HG03045 (cell line): ENCODE data around the gene HACD3.
"Not testable (repeated sequence)": the region's sequence is repeated elsewhere in the genome, so short reads cannot be mapped to it uniquely, and the experiment has no call there.

Experiments used
- ATAC-seq: cut with Tn5 transposase; IDR thresholded peaks from one replicate; pipeline ENCODE4 v1.9.1; 2021; ENCODE audit warnings: mild to moderate bottlenecking, moderate library complexity; ENCODE audit not compliant: unreplicated experiment

The HACD3 gene

DNA sequence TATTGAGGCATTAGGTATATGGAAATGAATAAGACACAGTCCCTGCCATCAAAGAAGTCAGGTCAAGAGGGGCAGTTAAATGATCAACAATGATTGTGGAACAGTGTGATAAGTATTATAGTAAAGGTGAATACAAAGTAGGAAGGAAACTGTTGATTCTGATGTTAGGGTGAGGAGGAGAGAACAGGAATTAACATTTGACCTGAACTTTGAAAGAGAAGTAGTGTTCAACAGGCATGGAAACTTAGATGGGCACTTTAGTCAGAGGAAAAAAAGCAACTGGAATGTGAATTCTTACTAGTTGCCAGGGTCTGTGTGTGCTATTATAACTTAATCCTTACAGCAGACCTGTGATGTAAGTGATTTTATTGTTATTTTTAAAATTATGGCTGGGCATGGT lies 17.6 kb downstream of the HACD3 start:
- no peak for ATAC-seq

DNA sequence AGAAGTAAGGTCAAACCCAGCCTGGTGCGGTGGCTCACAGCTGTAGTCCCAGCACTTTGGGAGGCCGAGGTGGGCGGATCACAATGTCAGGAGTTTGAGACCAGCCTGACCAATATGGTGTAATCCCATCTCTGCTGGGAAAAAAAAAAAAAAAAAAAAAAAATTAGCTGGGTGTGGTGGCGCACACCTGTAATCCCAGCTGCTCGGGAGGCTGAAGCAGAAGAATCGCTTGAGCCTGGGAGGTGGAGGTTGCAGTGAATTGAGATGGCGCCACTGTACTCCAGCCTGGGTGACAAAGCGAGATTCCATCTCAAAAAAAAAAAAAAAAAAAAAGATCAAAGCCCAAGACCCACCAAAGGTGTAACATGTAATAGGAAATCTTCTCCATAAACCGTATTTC lies 19.0 kb downstream of the HACD3 start:
- ATAC-seq, result not testable (repeated sequence)

DNA sequence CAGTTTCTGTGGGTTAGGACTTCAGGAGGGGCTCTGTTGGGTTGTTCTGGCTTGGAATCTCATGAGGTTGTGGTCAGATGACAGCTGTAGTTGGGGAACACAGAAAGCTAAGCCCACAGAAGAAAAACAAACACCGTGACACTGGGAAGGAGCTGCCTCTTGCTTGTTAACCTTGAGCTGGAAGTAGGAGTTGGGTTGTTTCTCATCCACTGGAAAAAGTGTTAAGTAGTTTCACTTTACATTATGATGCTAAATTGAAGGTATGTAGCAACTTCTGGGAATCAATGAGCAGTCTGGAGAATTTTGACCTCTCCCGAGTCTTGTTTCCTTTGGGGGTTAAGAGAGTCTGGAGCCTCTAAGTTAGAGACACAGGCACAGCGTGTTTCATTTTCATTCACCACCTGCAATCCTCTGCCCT lies 20.4 kb downstream of the HACD3 start:
- ATAC-seq, result no peak

DNA sequence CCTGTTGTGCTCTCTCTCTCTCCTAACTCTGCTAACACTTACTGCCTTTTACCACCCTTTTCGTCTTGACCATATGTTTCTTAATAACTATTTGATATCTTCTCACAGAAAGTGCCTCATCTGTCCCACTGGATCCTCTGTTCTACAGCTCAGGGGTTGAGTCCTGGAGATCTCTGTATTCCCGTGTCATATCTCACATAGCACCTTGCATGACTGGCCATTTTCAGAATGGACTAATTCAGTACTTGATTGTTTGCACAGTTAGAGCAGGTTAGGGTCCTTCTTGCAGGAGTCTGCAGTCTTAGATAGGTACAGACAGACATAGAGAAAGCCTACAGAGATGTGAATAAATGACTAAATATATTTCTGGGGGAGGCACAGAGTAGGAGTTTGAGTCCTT lies 20.9 kb downstream of the HACD3 start:
- ATAC-seq, result no peak

DNA sequence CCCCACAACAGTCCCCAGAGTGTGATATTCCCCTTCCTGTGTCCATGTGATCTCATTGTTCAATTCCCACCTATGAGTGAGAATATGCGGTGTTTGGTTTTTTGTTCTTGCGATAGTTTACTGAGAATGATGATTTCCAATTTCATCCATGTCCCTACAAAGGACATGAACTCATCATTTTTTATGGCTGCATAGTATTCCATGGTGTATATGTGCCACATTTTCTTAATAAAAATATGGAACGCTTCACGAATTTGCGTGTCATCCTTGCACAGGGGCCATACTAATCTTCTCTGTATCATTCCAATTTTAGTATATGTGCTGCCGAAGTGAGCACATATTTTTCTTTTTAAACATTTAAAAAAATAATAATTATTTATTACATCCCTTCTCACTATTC lies 22.6 kb downstream of the HACD3 start:
- ATAC-seq, result not testable (repeated sequence)

DNA sequence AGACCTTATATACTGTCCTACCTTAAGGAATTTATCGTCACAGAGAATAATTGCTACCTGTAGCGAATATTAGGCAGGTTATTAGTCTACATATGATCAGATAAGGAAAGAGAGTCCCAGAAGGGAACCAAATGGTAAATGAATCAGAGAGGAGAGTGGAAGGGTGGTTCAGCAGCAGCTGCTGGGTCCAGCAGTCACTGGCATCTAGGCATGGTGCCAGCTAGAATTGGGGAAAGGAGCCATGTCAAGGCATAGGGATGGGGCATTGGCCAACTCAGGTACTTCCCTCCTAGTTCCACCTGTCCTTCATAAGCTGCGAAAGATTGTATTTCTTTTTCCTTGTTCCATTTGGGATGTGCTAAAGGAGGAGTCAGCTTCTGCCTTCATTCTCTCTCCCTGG lies 23.4 kb downstream of the HACD3 start:
- ATAC-seq, result no peak

DNA sequence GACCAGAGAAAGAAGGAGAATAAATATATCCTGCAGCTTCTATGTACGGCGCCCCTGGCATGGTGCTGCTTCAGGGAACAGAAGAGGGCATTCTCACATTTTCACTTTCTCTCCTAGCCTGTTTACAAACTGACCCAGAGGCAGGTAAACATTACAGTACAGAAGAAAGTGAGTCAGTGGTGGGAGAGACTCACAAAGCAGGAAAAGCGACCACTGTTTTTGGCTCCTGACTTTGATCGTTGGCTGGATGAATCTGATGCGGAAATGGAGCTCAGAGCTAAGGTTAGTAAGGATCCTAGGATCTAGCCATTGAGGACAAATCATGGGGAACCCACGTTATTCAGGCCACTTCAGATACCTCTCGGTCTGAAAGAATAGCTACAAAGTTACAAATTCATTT lies 26.4 kb downstream of the HACD3 start:
- ATAC-seq, result no peak

DNA sequence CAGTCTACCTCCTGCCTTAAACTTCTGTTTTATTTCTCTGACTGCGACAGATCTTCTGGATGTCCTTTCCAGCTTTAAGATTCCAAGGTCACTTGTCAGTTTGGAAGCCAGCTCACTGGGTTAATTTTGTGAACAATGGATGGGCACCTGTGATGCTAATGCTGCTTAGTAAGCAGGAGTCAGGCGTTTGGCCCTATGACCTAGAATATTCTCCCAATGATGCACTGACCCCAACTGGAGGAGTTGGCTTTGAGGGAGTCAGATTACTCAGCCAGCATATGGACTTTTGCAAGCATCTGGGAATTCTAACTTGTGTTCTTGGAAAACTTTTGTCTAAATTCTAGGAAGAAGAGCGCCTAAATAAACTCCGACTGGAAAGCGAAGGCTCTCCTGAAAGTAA lies 28.1 kb downstream of the HACD3 start:
- no peak for ATAC-seq

DNA sequence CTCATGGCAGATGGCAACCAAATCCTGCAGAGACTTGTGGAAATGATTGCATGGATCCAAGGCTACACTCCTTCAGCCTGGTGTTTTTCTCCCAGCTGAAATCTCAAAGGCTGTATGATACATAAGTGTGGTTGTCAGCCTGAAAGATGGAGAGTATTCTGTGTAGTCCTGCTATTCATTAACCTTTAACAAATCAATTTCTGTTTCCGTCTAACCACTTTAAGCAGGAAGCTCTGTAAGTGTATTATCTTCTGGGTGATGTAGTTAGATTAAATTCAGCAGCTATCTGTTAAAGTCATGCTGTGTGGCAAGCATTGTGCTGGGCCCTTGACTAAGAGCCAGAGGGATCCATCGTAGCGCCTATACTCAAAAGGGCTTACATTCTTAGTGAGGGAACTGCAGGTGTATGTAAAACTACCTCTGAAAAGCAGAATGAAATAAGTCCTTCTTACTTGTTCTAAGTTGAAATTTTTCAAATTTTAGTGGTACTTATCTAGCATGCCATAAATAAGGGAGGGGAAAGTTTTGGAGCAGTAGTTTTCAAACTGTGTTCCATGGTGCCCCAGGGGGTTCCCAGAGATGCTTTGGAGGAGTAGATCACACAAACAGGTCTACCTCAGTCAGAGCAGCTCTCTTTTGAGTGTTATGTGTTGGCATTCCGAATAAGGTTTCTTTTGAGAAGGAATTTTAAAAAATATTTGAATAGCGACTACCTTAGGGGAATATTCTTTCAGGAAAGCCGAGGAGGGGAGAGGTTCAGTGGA lies 28.9 kb downstream of the HACD3 start:
- ATAC-seq, result no peak

DNA sequence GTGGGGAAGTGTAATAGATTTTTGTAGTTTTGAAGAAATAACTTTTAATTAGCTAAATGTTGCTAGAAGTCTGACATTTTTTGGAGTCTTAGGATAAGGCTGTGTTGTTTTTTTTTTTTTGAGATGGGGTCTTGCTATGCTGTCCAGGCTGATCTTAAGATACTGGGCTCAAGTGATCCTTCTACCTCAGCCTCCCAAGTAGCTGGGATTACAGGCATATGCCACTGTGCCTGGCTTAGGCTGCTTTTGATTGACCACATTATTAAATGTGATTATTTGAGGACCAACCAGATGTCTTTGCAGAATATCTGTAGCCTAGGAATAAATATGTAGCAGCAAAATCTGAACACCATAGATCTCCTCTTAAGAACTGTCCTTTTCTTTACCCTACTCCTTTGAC lies 29.7 kb downstream of the HACD3 start:
- ATAC-seq, result no peak

DNA sequence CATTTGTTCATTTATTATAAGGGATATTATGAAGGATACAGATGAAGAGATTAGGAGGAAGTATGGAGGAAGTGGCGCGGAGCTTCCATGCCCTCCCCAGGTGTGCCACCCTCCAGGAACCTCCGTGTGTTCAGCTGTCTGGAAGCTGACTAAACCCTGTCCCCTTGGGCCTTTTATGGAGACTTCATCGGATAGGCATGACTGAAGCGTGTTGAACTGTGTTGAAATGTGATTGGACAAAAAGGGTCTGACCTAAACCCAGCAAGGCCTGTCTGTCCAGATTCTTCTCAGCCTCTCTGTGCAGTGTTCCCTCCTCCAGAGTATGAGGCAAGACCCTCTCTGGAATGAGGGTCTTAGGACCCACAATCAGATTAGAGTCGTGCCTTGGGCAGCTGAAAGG lies 31.7 kb downstream of the HACD3 start:
- ATAC-seq, result no peak

DNA sequence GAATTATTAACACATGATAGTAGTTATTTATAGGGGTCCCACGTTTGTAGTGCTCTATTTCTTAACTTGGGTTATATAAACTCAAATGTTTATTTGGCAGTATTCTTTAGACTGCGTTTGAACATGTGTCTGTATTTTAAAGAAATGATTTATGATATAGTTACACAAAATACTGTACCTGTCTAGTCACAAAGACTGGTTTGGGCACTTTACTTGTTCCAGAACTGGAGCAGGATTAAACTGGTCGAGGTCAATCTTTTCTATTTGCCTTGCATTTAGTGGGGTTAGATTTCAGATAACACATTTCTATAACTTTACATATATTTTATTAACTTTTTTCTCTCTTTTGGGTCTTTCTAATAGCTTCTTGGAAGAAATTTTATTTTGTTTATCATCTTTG lies 39.5 kb downstream of the HACD3 start:
- ATAC-seq, result no peak

DNA sequence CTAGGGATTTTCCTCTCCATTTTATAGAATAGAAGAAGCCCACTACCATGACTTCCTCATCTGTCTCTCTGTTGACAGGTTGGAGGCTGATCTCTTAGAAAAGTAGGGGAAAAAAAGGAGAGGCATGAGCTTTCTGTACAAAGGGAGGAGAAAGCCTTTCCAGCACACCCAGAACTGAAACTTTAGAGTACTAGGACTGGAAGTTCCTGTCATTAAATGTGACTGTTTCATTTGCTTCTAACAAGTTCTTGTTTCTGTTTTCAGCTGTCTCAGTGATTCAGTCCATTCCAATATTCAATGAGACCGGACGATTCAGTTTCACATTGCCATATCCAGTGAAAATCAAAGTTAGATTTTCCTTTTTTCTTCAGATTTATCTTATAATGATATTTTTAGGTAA lies 41.7 kb downstream of the HACD3 start:
- ATAC-seq, result no peak

DNA sequence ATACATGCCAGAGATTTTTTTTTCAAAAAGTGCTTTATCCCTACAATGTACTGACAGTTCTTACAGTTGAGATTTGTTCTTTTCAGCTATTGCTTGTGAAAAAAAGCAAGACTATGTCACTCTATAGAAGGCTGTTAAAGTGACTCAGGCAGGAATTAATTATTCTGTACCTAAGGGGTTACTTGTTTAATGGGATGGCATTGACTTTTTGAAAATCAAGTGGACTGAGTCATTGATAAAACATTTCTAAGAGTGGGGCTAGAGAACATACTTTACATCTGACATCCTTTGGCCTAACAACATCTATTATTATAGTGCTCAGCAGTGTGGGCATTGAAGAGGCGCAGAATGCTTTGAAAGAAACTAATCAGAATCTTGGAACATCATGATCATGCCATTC lies 46.4 kb downstream of the HACD3 start:
- no peak for ATAC-seq

DNA sequence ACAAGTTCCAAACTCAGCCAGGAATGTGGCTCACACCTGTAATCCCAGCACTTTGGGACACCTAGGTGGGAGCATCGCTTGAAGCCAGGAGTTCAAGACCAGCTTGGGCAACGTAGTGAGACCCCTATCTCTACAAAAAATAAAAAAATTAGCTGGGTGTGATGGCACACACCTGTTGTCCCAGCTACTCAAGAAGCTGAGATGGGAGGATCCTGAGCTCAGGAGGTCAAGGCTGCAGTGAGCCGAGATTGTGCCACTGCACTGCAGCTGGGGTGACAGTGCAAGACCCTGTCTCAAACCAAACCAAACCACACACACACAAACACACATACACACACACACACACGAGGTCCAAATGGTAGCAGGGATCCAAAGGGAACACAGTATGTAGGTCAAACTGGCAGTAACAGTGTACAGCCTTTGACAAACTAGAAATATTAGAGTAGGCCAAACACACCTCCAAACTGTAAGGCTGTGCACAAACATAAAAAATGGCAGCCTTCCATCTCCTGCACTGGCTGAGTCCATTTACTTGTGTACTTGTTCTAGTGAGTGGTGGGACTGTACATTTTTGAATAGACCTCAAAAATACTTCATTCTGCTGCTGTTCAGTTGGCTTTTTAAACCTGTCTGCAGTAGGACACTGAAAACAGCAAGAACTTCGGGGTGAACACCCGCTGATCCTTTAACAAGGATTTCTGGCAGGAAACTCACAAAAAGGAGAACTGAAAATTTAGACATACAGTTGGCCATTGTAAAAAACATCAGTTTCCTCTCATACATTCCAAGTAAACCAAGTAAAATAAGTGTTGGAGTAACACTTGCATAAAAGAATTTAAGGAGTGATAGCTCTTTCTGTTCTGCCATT lies 47.1 kb downstream of the HACD3 start:
- no peak for ATAC-seq

DNA sequence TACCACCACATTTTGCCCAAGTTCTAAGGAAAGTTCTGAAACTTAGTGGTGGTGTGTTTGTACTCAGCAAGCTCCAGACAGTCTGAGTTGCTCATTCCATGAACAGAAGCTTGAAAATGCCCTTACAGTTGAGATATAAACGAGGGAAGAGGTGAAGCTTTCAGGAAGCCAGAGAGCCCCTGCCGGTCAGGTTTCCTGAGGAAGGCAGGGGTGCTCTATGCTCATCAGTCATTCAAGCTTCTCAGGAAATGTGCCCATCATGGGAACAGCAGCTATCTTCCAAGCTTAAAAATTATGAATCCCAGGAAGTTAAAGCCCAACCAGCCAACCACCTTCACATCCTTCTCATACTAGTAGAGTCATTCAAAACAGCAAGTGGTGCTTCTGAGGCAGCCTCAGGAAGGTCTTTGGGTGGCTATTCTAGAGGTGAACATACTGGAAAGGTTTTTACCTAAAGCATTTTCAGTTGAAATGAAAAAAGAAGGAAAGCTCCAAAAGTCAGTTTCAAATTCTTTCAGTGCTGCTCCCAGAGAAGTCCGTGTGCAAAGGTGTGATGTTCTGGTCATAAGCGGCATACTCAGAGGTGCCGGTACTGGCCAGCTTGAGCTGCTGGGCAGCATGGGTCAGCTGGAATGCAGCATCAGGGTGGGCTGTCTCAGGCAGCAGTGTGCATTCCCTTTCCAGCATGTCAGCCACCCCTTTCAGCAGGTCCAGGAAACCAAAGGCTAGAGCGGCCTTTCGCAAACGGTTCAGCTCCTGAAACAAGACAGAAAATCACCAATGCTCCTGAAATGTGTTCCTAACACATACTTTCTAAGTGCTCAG lies 48.9 kb downstream of the HACD3 start:
- ATAC-seq, result no peak

DNA sequence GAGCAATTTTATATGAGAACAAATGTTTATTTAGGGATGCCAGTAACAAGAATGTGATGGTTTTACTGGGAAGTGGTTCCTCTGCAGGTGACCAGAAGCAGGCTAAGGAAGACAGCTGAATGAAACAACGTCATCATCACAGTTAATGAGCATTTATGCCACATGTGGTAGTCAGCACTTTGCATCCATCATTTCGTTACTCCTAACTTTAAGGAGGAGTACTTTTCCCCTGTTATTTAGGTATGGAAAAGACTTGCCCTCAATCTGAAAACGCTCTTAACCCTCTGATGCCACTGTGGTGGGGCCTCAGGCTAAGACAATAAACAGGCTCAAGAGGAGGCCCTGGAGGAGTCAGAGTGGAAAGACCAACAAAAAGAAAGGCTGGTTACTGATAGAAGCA lies 49.5 kb downstream of the HACD3 start:
- ATAC-seq, result no peak

DNA sequence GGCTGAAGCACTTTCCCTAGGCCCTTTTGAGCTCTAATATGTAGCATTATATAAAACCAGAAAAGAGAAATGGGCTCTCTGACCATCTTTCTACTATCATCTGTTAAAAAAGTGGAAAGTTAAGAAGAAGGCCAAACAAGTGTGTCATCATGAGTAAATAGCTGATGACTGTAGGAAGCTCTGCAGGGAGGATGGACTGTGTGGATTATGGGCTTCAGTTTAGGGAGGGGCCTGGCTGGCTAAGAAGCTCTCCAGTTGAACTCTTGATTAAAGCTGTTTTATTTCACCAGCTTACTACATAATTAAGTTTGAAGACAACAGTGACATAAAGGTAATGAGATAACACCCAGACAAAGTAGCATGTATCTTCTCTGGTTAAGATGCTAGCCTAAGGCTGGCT lies 50.0 kb downstream of the HACD3 start:
- ATAC-seq, result no peak

DNA sequence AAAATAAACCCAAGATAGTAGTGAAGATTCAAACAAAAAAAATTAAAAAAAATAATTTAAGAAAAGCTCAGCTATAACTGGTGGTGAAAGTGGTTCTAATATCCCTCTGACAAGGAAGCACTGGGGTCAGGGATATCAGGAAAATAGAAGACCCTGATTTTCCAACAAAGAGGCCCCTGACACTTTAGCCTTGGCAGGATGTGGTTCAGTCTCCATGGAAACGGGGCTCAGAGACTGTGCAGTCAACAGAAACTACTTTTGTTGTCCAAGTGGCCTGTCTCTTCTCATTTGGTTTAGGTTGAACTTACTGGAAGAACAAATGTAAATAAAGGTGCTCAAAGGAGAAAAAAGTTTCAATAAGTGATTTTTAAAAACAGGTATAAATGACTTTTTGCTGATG lies 53.4 kb downstream of the HACD3 start:
- no peak for ATAC-seq

DNA sequence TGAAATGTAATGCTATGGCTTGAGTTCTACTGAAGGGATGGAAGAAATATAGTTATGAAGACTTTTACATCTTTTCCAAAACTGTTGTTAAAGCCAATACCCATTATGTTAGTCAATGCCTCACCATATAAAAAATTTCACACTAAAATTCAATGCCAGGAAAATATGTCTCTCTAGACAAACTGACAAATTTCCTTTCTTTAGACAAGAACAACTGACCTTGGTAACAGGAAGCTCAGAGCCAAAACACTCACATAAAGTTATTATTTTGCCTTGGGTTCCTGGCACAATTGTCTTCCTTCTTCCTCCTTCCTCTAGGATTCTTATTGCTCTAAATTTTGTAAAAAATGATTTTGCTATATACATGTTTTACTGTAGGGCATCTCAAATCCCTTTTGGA lies 54.0 kb downstream of the HACD3 start:
- no peak for ATAC-seq

DNA sequence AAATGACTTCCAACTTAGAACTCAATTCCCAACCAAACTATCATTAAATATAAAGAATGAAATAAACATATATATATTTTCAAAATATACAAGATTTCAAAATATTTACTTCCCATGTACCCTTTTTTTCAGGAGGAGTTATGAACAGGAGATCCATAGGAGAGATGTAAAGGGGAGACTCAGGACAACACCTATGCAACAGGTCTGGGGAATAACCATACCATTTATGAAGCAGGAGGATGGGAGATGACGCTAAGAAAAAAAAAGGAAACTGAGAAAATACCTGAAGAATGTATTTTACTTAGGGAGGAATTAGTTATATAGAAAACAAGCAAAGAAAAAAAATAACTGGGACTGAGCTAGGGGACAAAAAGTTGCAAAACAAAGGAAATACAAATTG lies 56.8 kb downstream of the HACD3 start:
- ATAC-seq, result no peak

DNA sequence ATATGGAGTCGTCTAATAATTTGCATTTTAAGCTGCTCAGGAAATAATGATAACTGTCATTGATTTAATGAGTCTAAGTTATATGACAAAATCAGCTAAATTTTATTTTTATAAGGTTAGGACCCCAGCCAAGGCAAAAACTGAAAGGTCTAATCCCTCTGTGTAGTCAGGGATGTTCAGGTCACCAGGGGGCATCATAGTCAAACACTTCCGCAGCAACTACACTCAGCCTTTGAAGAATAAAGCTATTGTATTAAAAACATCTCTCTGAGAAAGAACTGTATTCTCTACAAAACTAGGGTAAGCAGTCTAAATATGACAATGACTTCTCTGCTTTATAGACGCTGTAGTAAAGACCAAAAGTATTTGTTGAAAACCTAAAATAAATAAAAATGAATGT lies 65.7 kb downstream of the HACD3 start:
- ATAC-seq, result no peak
